GM18861 (cell line): Measurements from ENCODE around the gene CGREF1.
"Not testable (repeated sequence)": the region's sequence is repeated elsewhere in the genome, so short reads cannot be mapped to it uniquely, and the experiment has no call there.

ENCODE experiments used
- ATAC-seq: cut with Tn5 transposase; IDR thresholded peaks from one replicate; pipeline ENCODE4 v1.9.1; 2021; ENCODE audit not compliant: unreplicated experiment

Gene CGREF1

GRCh38 chr2:27076323-27076722 is 42.6 kb downstream of the CGREF1 start:
- no peak for ATAC-seq

DNA sequence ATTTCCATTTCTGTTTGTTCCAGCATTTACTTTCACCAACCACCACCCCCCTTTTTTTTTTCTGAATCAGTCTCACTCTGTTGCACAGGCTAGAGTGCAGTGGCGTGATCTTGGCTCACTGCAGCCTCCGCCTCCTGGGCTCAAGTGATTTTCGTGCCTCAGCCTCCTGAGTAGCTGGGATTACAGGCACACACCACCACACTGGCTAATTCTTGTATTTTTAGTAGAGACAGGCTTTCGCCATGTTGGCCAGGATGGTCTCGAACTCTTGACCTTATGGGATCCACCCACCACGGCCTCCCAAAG is 43.4 kb downstream of the CGREF1 start:
- ATAC-seq: not testable (repeated sequence)

DNA sequence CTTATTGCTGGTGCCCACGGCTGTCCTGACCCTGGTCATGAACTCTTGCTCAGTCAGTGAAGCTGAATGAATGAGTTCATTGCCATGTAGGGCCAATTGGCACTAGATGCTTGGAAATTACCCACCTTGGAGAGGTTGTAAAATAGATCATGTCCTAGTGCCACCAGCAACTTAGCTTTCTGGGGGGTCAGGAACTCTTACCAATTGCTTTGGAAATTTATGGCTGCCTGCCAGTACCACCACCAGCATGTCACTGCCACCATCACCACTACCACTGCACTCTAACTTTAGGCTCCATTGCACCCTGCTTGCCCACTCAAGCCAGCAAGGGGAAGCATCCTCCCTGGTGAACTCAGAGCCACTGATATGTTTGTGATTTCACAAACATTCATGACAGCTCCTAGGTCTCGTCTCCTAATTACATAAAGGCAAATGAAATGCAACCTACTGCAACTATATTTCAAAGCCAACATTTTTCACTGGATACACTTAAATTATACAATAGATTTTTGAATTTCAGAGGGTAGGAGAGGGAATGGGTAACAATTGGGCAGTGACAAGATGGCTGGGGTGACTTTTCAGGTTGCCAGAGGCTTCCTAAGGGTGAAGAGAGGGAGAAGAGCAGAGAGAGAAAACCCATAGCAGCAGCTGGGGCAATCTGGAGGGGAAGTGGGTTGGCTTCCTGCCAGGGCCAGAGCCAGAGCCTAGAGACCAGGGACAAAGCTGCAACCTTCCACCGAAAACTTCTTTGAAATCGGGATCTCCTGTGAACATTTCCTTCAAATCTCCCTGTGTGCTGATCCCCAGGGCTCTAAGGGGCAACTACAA is 44.0 kb downstream of the CGREF1 start:
- no peak for ATAC-seq

DNA sequence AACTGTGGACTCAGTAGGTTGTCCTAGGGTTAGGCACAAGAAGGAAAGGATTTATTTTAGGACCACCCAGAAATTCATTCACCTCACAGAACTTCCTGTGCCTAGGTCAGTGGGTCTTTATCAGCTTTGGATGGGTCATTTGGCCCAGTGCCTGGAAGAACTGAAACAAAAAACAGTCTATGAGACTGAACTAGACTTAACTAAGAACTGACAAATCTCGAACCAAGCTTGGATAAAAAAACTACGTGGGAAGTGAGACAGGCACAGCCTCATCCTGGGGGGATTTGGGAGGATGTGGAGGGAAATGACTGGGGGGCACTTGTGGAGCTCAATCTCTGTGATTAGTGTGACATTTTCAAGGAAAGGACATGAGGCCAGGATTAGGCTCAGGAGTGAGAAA is 45.1 kb downstream of the CGREF1 start:
- no peak for ATAC-seq

- ATAC-seq: no peak
Observed at GRCh38 chr2:27072920-27073319, 46.0 kb downstream of the CGREF1 start.

- no peak for ATAC-seq
Observed at GRCh38 chr2:27071990-27072830, 46.7 kb downstream of the CGREF1 start.

- peak; percentile 72 for ATAC-seq
Observed at GRCh38 chr2:27071277-27071989, 47.5 kb downstream of the CGREF1 start, which contains the start of gene OST4. TSS of gene OST4 (minus strand) at chr2:27071654.

GRCh38 chr2:27070653-27071276 is 48.2 kb downstream of the CGREF1 start:
- ATAC-seq: no peak

- ATAC-seq: no peak
Observed at GRCh38 chr2:27069961-27070618, 48.8 kb downstream of the CGREF1 start.

GRCh38 chr2:27069436-27069835 is 49.5 kb downstream of the CGREF1 start:
- ATAC-seq: no peak

DNA sequence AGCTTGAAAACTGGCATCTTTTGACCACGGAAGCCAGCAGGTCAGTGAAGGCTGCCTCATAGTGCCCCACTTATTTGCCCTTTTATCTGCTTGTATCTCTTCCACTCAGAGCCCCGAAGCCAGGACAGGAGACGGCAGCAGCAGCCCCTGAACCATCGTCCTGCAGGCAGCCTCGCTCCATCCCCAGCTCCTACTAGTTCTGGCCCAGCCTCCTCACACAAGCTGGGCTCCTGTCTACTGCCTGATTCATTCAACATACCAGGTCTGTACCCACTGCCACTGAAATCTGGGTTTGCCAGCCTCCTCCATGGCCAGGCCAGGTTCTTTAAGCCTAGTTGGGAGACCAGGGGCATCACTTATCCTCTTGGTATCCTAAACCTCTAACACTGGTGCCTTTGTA is 51.5 kb downstream of the CGREF1 start:
- no peak for ATAC-seq

- ATAC-seq: no peak
Observed at GRCh38 chr2:27065128-27065527, 53.8 kb downstream of the CGREF1 start.

GRCh38 chr2:27060323-27060722 is 58.6 kb downstream of the CGREF1 start:
- no peak for ATAC-seq

DNA sequence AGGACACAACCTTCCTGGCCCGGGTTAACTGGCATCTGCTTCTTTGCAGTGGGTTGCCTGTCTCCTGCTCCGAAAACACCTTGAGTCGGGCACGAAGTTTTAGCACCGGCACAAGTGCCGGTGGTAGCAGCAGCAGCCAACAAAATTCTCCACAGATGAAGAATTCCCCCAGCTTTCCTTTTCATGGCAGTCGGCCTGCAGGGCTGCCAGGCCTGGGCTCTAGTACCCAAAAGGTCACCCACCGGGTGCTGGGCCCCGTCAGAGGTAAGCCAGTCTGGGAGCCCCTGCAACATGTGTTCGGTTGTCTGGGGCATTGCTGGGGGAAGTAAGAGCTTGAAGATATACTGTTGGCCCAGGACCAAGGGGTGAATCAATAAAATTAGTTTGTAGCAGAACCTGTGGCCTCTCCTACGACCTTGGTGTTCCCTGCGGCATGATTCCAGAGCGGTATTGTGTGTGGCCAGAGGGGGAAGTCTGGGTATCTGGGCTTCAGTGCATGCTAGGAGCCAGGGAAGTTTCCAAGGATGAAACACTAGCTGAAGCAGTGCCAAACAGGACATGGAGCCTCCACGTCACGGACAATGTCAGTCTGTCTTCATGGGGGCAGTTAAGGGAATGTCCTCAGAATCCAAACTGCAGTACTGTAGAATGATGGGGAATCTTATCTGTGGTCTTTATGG is 59.6 kb downstream of the CGREF1 start:
- ATAC-seq: no peak

DNA sequence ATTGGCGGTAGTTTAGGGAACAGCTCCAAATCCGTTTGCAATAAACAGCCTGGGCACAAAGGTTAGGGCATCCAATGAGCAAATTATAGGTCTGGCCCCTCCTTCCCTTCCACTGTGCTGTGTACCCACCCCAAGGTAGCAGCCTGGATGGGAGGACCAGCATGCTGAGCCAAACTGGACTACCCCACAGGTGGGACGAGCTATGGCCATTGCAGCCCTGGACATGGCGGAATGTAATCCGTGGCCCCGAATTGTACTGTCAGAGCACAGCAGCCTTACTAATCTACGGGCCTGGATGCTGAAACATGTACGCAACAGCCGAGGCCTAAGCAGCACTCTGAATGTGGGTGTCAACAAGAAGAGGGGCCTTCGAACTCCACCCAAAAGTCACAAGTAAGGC is 60.7 kb downstream of the CGREF1 start:
- ATAC-seq: no peak

DNA sequence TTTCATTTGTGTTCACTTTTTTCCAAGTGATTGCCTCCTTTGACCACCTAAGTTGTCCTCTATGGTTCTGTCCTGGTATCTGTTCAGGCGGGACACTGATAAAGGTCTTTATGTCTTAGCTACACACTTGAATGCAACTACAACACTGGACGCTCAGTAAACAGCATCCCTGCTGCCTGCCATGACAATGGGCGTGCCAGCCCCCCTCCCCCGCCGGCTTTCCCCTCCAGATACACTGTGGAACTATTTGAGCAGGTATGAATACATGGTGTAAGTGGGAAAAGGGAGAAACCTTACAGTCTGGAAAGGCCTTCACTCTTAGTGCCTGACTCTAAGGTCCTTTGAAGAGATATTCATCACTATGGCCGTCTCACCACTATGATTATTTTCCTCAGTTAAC is 61.7 kb downstream of the CGREF1 start:
- no peak for ATAC-seq

DNA sequence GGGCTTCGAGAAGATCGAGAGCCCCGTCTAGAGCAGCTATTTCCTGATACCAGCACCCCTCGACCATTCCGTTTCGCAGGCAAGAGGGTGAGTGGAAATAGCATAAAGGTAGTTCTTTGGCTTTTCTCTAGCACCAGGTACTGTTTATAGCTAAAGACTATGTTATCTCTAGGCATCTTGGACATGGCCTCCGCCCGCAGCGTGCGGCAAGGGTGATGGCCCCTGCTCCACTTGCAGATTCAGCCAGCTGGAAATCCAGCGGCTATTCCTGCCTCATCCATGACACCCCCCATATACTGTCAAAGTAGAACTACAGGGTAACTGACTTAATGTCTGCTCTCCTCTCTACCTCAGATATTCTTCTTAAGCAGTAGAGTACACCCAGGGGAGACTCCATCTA is 64.2 kb downstream of the CGREF1 start:
- ATAC-seq: no peak

- no peak for ATAC-seq
Observed at GRCh38 chr2:27053776-27054175, 65.2 kb downstream of the CGREF1 start.

DNA sequence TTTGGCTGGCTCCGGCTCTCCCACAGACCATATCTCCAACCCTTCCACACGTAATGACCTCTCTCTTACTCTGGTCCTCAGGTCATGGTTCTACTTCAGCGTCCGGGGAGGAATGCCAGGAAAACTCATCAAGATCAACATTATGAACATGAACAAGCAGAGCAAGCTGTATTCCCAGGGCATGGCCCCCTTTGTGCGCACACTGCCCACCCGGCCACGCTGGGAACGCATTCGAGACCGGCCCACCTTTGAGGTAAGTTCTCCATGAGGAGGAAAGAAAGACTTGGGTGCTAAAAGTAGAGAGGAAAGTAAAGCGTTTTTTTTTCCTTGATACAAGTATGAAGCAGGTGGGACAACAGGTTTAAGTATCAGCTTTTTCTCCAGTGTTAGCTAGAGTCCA is 65.6 kb downstream of the CGREF1 start:
- no peak for ATAC-seq
